ENCODE results near the gene TPPP. TPM values are rescaled to one million over a fixed set of nuclear protein-coding genes. Genes with fewer than 3 reads are reported as not detected.

TPPP gene
- polyA plus RNA-seq, 1 donor (not counting 4 experiments of a cell fraction or from before 2014, with no cell fraction given) = 0.88 TPM

GRCh38 chr5:646396-647201, 46.6 kb downstream of the TPPP start:
- H3K27me3 ChIP-seq (ENCODE audit: control insufficient read depth, extremely low read depth, insufficient read depth, low read length) = no peaks in the 10 kb centered on the region
- H3K36me3 ChIP-seq (ENCODE audit: control insufficient read depth in 2 of 2, extremely low read depth in 1 of 2, insufficient read depth in 2 of 2, low read length in 2 of 2) = peaks cover 21 to 26% of the 10 kb centered on the region in 2 experiments
- no peaks in the 10 kb centered on the region for H4K20me1 ChIP-seq (ENCODE audit: control insufficient read depth, extremely low read depth, insufficient read depth, low read length)
- dilution Hi-C loops (cut with MboI; ENCODE audit: extremely low pct_ligation_motif_present, low sequenced_read_pairs) = no loop called here
- TF ChIP-seq EZH2 (IDR thresholded peaks at IDR 0.05; ENCODE audit: low read length) (no peak), CTCF (optimal IDR thresholded peaks at IDR 0.05 in 1 of 3, IDR thresholded peaks at IDR 0.05 in 1 of 3, conservative IDR thresholded peaks at IDR 0.05 in 1 of 3; ENCODE audit: extremely low read depth in 1 of 3, insufficient read depth in 2 of 3, low read length in 3 of 3) (no peak)
- no peaks in the 10 kb centered on the region for H3K9me1 ChIP-seq (ENCODE audit: control insufficient read depth, extremely low read depth, insufficient read depth, low read length)
- H3K4me1 ChIP-seq (ENCODE audit: control insufficient read depth, extremely low read depth, insufficient read depth, low read length) = no peaks in the 10 kb centered on the region
- no peak overlapping the region for H2AFZ ChIP-seq (ENCODE audit: control insufficient read depth, low read length)
- no peaks in the 10 kb centered on the region for H3K79me2 ChIP-seq (ENCODE audit: control insufficient read depth, insufficient read depth, low read length)
- H3K27ac ChIP-seq (ENCODE audit: control insufficient read depth, insufficient read depth, low read length) = no peak overlapping the region
- FAIRE-seq (no peak), DNase-seq (ENCODE audit: low read depth, low spot score) (no peak)
- H3K9me3 ChIP-seq (ENCODE audit: control insufficient read depth, low read depth, low read length) = peaks cover 14% of the 10 kb centered on the region
- H3K9ac ChIP-seq (ENCODE audit: control insufficient read depth, extremely low read depth, insufficient read depth, low read length) = no peak overlapping the region
- no peak overlapping the region for H3K4me2 ChIP-seq (ENCODE audit: control insufficient read depth, extremely low read depth, insufficient read depth, low read depth, low read length)
- H3K4me3 ChIP-seq (ENCODE audit: control insufficient read depth in 2 of 3, extremely low read depth in 1 of 3, insufficient read depth in 2 of 3, low read depth in 1 of 3, low read length in 3 of 3) = no peak overlapping the region

GRCh38 chr5:645421-645820, 47.7 kb downstream of the TPPP start:
- no peak for TF ChIP-seq EZH2 (IDR thresholded peaks at IDR 0.05; ENCODE audit: low read length)
- no peak for TF ChIP-seq CTCF (optimal IDR thresholded peaks at IDR 0.05 in 1 of 3, IDR thresholded peaks at IDR 0.05 in 1 of 3, conservative IDR thresholded peaks at IDR 0.05 in 1 of 3; ENCODE audit: extremely low read depth in 1 of 3, insufficient read depth in 2 of 3, low read length in 3 of 3)
- Histone ChIP-seq H4K20me1 (ENCODE audit: control insufficient read depth, extremely low read depth, insufficient read depth, low read length) (no peaks in the 10 kb centered on the region), H3K9ac (ENCODE audit: control insufficient read depth, extremely low read depth, insufficient read depth, low read length) (no peak overlapping the region), H3K36me3 (ENCODE audit: control insufficient read depth in 2 of 2, extremely low read depth in 1 of 2, insufficient read depth in 2 of 2, low read length in 2 of 2) (peaks cover 18 to 29% of the 10 kb centered on the region in 2 experiments), H3K27ac (ENCODE audit: control insufficient read depth, insufficient read depth, low read length) (no peak overlapping the region), H3K4me2 (ENCODE audit: control insufficient read depth, extremely low read depth, insufficient read depth, low read depth, low read length) (no peak overlapping the region), H3K9me1 (ENCODE audit: control insufficient read depth, extremely low read depth, insufficient read depth, low read length) (no peaks in the 10 kb centered on the region), H3K4me1 (ENCODE audit: control insufficient read depth, extremely low read depth, insufficient read depth, low read length) (no peaks in the 10 kb centered on the region), H3K27me3 (ENCODE audit: control insufficient read depth, extremely low read depth, insufficient read depth, low read length) (no peaks in the 10 kb centered on the region), H2AFZ (ENCODE audit: control insufficient read depth, low read length) (no peak overlapping the region), H3K79me2 (ENCODE audit: control insufficient read depth, insufficient read depth, low read length) (no peaks in the 10 kb centered on the region), H3K9me3 (ENCODE audit: control insufficient read depth, low read depth, low read length) (peaks cover 14% of the 10 kb centered on the region), H3K4me3 (ENCODE audit: control insufficient read depth in 2 of 3, extremely low read depth in 1 of 3, insufficient read depth in 2 of 3, low read depth in 1 of 3, low read length in 3 of 3) (no peak overlapping the region)
- dilution Hi-C loops (cut with MboI; ENCODE audit: extremely low pct_ligation_motif_present, low sequenced_read_pairs) = no loop called here
- no peak for FAIRE-seq
- no peak for DNase-seq (ENCODE audit: low read depth, low spot score)

All from keratinocyte (primary cell).